Karpas-422 (cell line): Measurements from ENCODE around the gene RPL28. TPM values are rescaled to one million over a fixed set of nuclear protein-coding genes. Genes with fewer than 3 reads are reported as not detected.
A peak's percentile ranks its signal among the peaks of the same experiment; 100 is the strongest.

Experiments
- DNase-seq: peaks from one replicate; pipeline ENCODE4 v3.0.0-alpha.2; 2015
- H2AFZ ChIP-seq: fragments of 200-600 bp; sonication (generic); 2 replicates; pipeline ENCODE4 v1.6.1; 2014; ENCODE audit warnings: antibody characterized with exemption, low read length, mixed read lengths
- H3K27ac ChIP-seq: fragments of 200-600 bp; sonication (generic); 2 replicates; pipeline ENCODE4 v1.5.1; 2014; ENCODE audit warnings: mild to moderate bottlenecking, low read length, moderate library complexity
- H3K27me3 ChIP-seq: fragments of 200-600 bp; sonication (generic); 2 replicates; pipeline ENCODE4 v1.6.1; 2014; ENCODE audit warnings: low read length, mixed read lengths
- H3K36me3 ChIP-seq: fragments of 200-600 bp; sonication (generic); 2 replicates; pipeline ENCODE4 v1.6.1; 2014; ENCODE audit warnings: low read length, mixed read lengths; ENCODE audit not compliant: insufficient read depth
- H3K4me1 ChIP-seq: fragments of 200-600 bp; sonication (generic); 2 replicates; pipeline ENCODE4 v1.6.1; 2014; ENCODE audit warnings: mild to moderate bottlenecking, low read length, mixed read lengths
- H3K4me2 ChIP-seq: fragments of 200-600 bp; sonication (generic); 2 replicates; pipeline ENCODE4 v1.6.1; 2014; ENCODE audit warnings: low read length, low read depth, mild to moderate bottlenecking; ENCODE audit not compliant: poor library complexity, severe bottlenecking
- H3K4me3 ChIP-seq: fragments of 200-600 bp; sonication (generic); 2 replicates; pipeline ENCODE4 v1.5.1; 2014; ENCODE audit warnings: mild to moderate bottlenecking, antibody characterized with exemption, low read length, mixed read lengths
- H3K79me2 ChIP-seq: fragments of 200-600 bp; sonication (generic); 2 replicates; pipeline ENCODE4 v1.6.1; 2014; ENCODE audit warnings: mild to moderate bottlenecking, low read length, mixed read lengths
- H3K9ac ChIP-seq: fragments of 200-600 bp; sonication (generic); 2 replicates; pipeline ENCODE4 v1.6.0; 2014; ENCODE audit warnings: low read length
- H3K9me2 ChIP-seq: fragments of 200-600 bp; sonication (generic), shearing (Covaris generic); replicated peaks from 2 replicates; pipeline ENCODE4 v1.6.0; 2014; ENCODE audit warnings: mild to moderate bottlenecking, low read length, moderate library complexity; ENCODE audit not compliant: insufficient read depth
- H3K9me3 ChIP-seq: fragments of 300-700, 200-600 bp; sonication (generic); 2 replicates; pipeline ENCODE4 v1.6.1; 2014; ENCODE audit warnings: low read length, mixed read lengths
- H4K20me1 ChIP-seq: fragments of 200-600 bp; sonication (generic); 2 replicates; pipeline ENCODE4 v1.6.1; 2014; ENCODE audit warnings: mild to moderate bottlenecking, antibody characterized with exemption, low read length, low read depth; ENCODE audit not compliant: insufficient read depth
- total RNA-seq: library from RNA; depleted of rRNA; stranded (reverse); fragments of >200 nt; shearing (Covaris generic); gene quantifications from 2 replicates; pipeline ENCODE4 v1.2.3, GENCODE V29; 2014; ENCODE audit warnings: low replicate concordance

The RPL28 gene
- total RNA-seq, 1 experiment from 2014 or later = 959 TPM

- Histone ChIP-seq H2AFZ (peak overlapping the region; percentile 74; the same call in 1 of the 2 replicates), H3K4me3 (peak overlapping the region; percentile 99), H3K27ac (peak overlapping the region; percentile 92), H4K20me1 (peaks cover 40% of the 10 kb centered on the region), H3K9me2 (no peaks in the 10 kb centered on the region), H3K27me3 (no peaks in the 10 kb centered on the region), H3K36me3 (peaks cover 26% of the 10 kb centered on the region), H3K9ac (peak overlapping the region; percentile 83), H3K79me2 (peaks cover 17% of the 10 kb centered on the region), H3K9me3 (no peaks in the 10 kb centered on the region), H3K4me1 (peaks cover 38% of the 10 kb centered on the region), H3K4me2 (peak overlapping the region; percentile 92)
- peak; percentile 99 for DNase-seq
Observed at GRCh38 chr19:55384920-55385723, 610 bp upstream of the RPL28 start.

GRCh38 chr19:55386493-55386971 is 800 bp downstream of the RPL28 start:
- peaks cover 48% of the 10 kb centered on the region for H4K20me1 ChIP-seq
- no peak overlapping the region for H2AFZ ChIP-seq
- H3K4me3 ChIP-seq = peak overlapping the region; percentile 99
- H3K9me2 ChIP-seq = no peaks in the 10 kb centered on the region
- no peaks in the 10 kb centered on the region for H3K27me3 ChIP-seq
- peaks cover 17% of the 10 kb centered on the region for H3K79me2 ChIP-seq
- peaks cover 38% of the 10 kb centered on the region for H3K4me1 ChIP-seq
- peak overlapping the region; percentile 99 for H3K9ac ChIP-seq
- peak overlapping the region; percentile 92 for H3K4me2 ChIP-seq
- H3K9me3 ChIP-seq = no peaks in the 10 kb centered on the region
- peaks cover 26% of the 10 kb centered on the region for H3K36me3 ChIP-seq
- H3K27ac ChIP-seq = peak overlapping the region; percentile 92; the same call in 1 of the 2 replicates
- no peak for DNase-seq

DNA sequence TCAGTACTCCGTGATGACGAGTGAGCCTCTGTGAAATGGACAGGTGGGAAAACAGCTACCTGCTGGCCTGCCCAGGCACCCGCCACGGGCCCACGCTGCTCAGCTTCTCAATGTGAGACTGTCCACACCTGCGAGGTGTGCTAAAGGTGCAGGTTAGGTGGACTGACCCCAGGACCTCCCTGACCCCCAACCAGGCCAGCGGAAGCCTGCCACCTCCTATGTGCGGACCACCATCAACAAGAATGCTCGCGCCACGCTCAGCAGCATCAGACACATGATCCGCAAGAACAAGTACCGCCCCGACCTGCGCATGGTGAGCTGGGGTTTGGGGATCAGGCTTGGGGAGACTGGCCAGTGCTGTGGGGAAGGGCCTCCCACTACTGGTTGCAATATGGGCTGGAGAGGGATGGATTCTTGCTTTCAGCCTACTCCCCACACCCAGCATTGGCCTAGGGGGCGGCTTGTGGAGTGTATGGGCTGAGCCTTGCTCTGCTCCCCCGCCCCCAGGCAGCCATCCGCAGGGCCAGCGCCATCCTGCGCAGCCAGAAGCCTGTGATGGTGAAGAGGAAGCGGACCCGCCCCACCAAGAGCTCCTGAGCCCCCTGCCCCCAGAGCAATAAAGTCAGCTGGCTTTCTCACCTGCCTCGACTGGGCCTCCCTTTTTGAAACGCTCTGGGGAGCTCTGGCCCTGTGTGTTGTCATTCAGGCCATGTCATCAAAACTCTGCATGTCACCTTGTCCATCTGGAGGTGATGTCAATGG is 2.2 kb downstream of the RPL28 start:
- no peak for DNase-seq
- H3K36me3 ChIP-seq = peaks cover 26% of the 10 kb centered on the region
- no peak overlapping the region for H3K27ac ChIP-seq
- no peaks in the 10 kb centered on the region for H3K27me3 ChIP-seq
- H3K4me3 ChIP-seq = peak overlapping the region; percentile 99; the same call in 1 of the 2 replicates
- H3K9ac ChIP-seq = peak overlapping the region; percentile 99; the same call in 1 of the 2 replicates
- peaks cover 17% of the 10 kb centered on the region for H3K79me2 ChIP-seq
- H3K4me1 ChIP-seq = peaks cover 35% of the 10 kb centered on the region
- H3K4me2 ChIP-seq = peak overlapping the region; percentile 92
- H3K9me2 ChIP-seq = no peaks in the 10 kb centered on the region
- H3K9me3 ChIP-seq = no peaks in the 10 kb centered on the region
- no peak overlapping the region for H2AFZ ChIP-seq
- H4K20me1 ChIP-seq = peaks cover 50% of the 10 kb centered on the region

DNA sequence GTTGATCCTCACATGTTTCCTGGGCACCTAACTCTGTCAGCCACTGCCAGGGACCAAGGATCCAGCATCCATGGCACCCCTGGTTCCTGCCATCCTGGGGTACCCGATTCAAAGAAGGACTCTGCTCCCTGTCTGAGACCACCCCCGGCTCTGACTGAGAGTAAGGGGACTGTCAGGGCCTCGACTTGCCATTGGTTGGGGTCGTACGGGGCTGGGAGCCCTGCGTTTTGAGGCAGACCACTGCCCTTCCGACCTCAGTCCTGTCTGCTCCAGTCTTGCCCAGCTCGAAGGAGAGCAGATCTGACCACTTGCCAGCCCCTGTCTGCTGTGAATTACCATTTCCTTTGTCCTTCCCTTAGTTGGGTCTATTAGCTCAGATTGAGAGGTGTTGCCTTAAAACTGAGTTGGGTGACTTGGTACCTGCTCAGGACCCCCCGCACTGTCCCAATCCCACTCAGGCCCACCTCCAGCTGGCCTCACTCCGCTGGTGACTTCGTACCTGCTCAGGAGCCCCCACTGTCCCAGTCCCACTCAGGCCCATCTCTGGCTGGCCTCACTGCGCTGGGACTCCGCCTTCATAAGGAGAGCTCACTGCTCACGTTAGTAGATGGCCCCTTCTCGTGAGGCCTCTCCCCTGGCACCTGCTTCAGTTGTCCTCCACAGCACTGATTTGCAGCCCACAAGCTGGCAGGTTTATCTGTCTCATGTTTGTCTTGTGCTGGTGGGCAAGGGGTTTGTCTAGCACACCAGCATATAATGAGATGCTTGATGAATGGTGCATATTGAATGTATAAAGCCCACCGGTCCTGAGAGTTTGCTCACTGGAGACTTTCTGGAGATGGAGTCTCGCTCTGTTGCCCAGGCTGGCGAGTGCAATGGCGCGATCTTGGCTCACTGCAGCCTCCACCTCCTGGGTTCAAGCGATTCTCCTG is 3.9 kb downstream of the RPL28 start:
- H3K27me3 ChIP-seq = no peaks in the 10 kb centered on the region
- H3K9ac ChIP-seq = no peak overlapping the region
- H3K79me2 ChIP-seq = peaks cover 17% of the 10 kb centered on the region
- peak; percentile 63 for DNase-seq
- peaks cover 26% of the 10 kb centered on the region for H3K36me3 ChIP-seq
- H3K9me2 ChIP-seq = no peaks in the 10 kb centered on the region
- H3K9me3 ChIP-seq = no peaks in the 10 kb centered on the region
- no peak overlapping the region for H3K4me3 ChIP-seq
- peaks cover 50% of the 10 kb centered on the region for H4K20me1 ChIP-seq
- no peak overlapping the region for H3K4me2 ChIP-seq
- H3K27ac ChIP-seq = no peak overlapping the region
- H3K4me1 ChIP-seq = peaks cover 24% of the 10 kb centered on the region
- H2AFZ ChIP-seq = no peak overlapping the region

- no peaks in the 10 kb centered on the region for H3K27me3 ChIP-seq
- H3K36me3 ChIP-seq = peaks cover 26% of the 10 kb centered on the region
- no peak overlapping the region for H3K4me3 ChIP-seq
- H3K9me2 ChIP-seq = no peaks in the 10 kb centered on the region
- no peak overlapping the region for H3K4me2 ChIP-seq
- peaks cover 50% of the 10 kb centered on the region for H4K20me1 ChIP-seq
- no peak overlapping the region for H2AFZ ChIP-seq
- DNase-seq = peak; percentile 64
- H3K79me2 ChIP-seq = peaks cover 17% of the 10 kb centered on the region
- H3K27ac ChIP-seq = no peak overlapping the region
- no peaks in the 10 kb centered on the region for H3K9me3 ChIP-seq
- H3K9ac ChIP-seq = no peak overlapping the region
- peaks cover 17% of the 10 kb centered on the region for H3K4me1 ChIP-seq
Observed at GRCh38 chr19:55390461-55390880, 4.7 kb downstream of the RPL28 start.

GRCh38 chr19:55391191-55391670 is 5.5 kb downstream of the RPL28 start:
- H3K4me1 ChIP-seq = peaks cover 16% of the 10 kb centered on the region
- H3K36me3 ChIP-seq = peaks cover 25% of the 10 kb centered on the region
- H4K20me1 ChIP-seq = peaks cover 47% of the 10 kb centered on the region
- DNase-seq = peak; percentile 59
- H3K4me2 ChIP-seq = no peak overlapping the region
- H3K79me2 ChIP-seq = peaks cover 13% of the 10 kb centered on the region
- no peaks in the 10 kb centered on the region for H3K9me2 ChIP-seq
- no peak overlapping the region for H2AFZ ChIP-seq
- H3K27ac ChIP-seq = no peak overlapping the region
- no peak overlapping the region for H3K9ac ChIP-seq
- no peaks in the 10 kb centered on the region for H3K27me3 ChIP-seq
- H3K4me3 ChIP-seq = no peak overlapping the region
- no peaks in the 10 kb centered on the region for H3K9me3 ChIP-seq

DNA sequence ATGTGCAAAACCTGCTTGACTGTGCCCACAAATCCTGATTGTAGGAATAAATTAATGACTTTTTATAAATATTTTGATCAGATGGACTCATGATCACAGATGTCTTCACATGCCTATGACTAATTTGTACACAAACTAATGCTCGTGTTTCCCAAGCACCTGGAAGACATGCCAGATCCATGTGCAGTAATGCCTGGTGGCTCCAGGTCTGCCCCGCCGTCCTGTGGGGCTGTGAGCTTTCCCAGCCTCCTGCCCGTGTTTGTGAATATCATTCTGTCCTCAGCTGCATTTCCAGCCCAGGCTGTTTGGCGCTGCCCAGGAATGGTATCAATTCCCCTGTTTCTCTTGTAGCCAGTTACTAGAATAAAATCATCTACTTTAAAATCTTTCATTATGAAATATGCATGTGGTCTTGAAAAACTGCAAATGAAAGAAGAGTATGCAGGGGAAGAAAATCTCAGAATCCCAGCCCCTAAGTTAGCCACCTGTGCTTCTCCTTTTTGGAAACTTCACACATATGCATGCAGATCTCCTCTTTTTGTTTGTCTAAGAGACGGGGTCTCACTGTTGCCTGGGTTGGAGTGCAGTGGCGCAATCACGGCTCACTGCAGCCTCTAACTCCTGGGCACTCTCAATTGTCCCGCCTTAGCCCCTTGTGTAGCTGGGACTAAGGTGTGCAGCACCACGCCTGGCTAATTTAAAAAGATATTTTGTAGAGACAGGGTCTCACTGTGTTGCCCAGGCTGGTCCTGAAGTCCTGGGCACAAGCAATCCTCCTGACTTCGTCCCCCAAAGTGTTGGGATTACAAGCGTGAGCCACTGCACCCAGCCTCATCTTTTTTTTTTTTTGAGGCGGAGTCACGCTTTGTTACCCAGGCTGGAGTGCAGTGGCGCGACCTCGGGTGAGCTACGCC is 6.2 kb downstream of the RPL28 start:
- Histone ChIP-seq H3K36me3 (peaks cover 18% of the 10 kb centered on the region), H3K9me2 (no peaks in the 10 kb centered on the region), H3K4me1 (peaks cover 11% of the 10 kb centered on the region), H3K27me3 (no peaks in the 10 kb centered on the region), H3K9ac (no peak overlapping the region), H3K79me2 (peaks cover 6% of the 10 kb centered on the region), H3K4me2 (no peak overlapping the region), H4K20me1 (peaks cover 40% of the 10 kb centered on the region), H3K27ac (no peak overlapping the region), H3K9me3 (no peaks in the 10 kb centered on the region), H3K4me3 (no peak overlapping the region), H2AFZ (no peak overlapping the region)
- no peak for DNase-seq
